Small intestine (tissue), 7 donors: Measurements from ENCODE around the gene SOX10. TPM values are rescaled to one million over a fixed set of nuclear protein-coding genes. Genes with fewer than 3 reads are reported as not detected.

Experiments used
- DNase-seq, 2 donors: peaks; one replicate each; pipeline versions ENCODE4 v3.0.0 to v3.0.0-alpha.2; 2013
- FAIRE-seq: peaks from 2 replicates; lab custom pipeline; 2012; peaks lifted over from hg19 to GRCh38; lab: Jason Lieb, UNC
- H3K27ac ChIP-seq, 3 donors: one replicate each; pipeline ENCODE4 v1.5.1; 2013; ENCODE audit warnings: low read length in 2 of 3, mild to moderate bottlenecking in 2 of 3, control low read depth in 1 of 3, inconsistent platforms in 1 of 3, low read depth in 1 of 3, moderate library complexity in 1 of 3
- H3K27me3 ChIP-seq, 3 donors: one replicate each; pipeline ENCODE4 v1.6.1; 2013; ENCODE audit warnings: low read length in 3 of 3, inconsistent platforms in 1 of 3; ENCODE audit not compliant: control insufficient read depth in 3 of 3, insufficient read depth in 3 of 3
- H3K36me3 ChIP-seq, 3 donors: one replicate each; pipeline ENCODE4 v1.6.1; 2013; ENCODE audit warnings: low read length in 3 of 3, inconsistent platforms in 1 of 3, low read depth in 1 of 3, mild to moderate bottlenecking in 1 of 3, moderate library complexity in 1 of 3; ENCODE audit not compliant: control insufficient read depth in 3 of 3, insufficient read depth in 2 of 3
- H3K4me1 ChIP-seq, 3 donors: one replicate each; pipeline ENCODE4 v1.6.1; 2013; ENCODE audit warnings: low read length in 2 of 3, inconsistent platforms in 1 of 3, low read depth in 1 of 3, mild to moderate bottlenecking in 1 of 3, moderate library complexity in 1 of 3; ENCODE audit not compliant: control insufficient read depth in 3 of 3, insufficient read depth in 2 of 3
- H3K4me3 ChIP-seq, 3 donors: one replicate each; pipeline ENCODE4 v1.5.1; 2013; ENCODE audit warnings: low read length in 3 of 3, control low read depth in 1 of 3, inconsistent platforms in 1 of 3, low read depth in 1 of 3, mild to moderate bottlenecking in 1 of 3, moderate library complexity in 1 of 3
- H3K9me3 ChIP-seq, 2 donors: one replicate each; pipeline ENCODE4 v1.6.1; 2013; ENCODE audit warnings: low read depth in 1 of 2, low read length in 1 of 2; ENCODE audit not compliant: control insufficient read depth in 2 of 2, insufficient read depth in 1 of 2
- WGBS, 3 donors: extraction: QIAGEN DNeasy Blood & Tissue Kit; methylation state at CpG; one replicate each; pipeline ENCODE4 v1.1.7; 2013; 5-methylcytosine and 5-hydroxymethylcytosine counted together
- polyA plus RNA-seq, 4 donors: library from polyadenylated mRNA; stranded (reverse) in 3 of 4; unstranded in 1 of 4; fragments of 200-250 nt in 3 of 4; fragments of 120-200 nt in 1 of 4; gene quantifications; one replicate each; pipeline versions ENCODE4 v1.2.1 to v1.2.3, GENCODE V29; 2013
- donor health status: healthy with polysubstance abuse.
- donor health status: control.
- donor health status: control.
- donor health status: Bipolar disorder and iron deficiency.
- donor health status: healthy.

The SOX10 gene
- polyA plus RNA-seq, 4 donors: 0.27 to 2.8 (median 1.8) TPM; not detected in 1

DNA sequence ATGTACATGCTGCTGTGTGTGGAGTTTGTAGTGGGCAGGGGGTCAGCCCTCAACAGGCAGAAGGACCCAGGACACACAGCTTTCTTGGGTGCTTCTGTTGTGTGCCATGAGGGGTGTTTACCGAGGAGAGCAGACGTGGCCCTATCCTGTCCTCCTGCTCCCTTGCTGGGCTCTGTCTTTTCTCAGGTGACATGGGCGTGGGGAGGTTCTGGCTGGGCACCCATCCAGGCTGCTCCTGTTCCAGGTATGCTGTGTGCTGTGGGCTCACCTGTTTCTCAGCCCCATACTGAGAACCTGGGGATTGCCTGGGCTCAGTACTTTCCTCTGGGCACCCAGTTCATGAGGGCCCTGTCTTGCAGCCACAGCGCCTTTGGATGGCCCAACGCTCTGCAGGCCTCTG is 55.0 kb downstream of the SOX10 start:
- FAIRE-seq: no peak
- peaks cover 13 to 94% (median 20%) of the 10 kb centered on the region in 3 donors for H3K36me3 ChIP-seq
- no peaks in the 10 kb centered on the region for H3K27me3 ChIP-seq
- no peak for DNase-seq
- WGBS, 3 donors: 62 to 89% (median 75%) methylated on average over 5 of the region's 5 CpGs
- H3K27ac ChIP-seq: no peak overlapping the region
- H3K4me3 ChIP-seq: no peak overlapping the region
- peaks cover 0 to 7% (median 0%) of the 10 kb centered on the region in 3 donors for H3K4me1 ChIP-seq
- H3K9me3 ChIP-seq: no peaks in the 10 kb centered on the region

DNA sequence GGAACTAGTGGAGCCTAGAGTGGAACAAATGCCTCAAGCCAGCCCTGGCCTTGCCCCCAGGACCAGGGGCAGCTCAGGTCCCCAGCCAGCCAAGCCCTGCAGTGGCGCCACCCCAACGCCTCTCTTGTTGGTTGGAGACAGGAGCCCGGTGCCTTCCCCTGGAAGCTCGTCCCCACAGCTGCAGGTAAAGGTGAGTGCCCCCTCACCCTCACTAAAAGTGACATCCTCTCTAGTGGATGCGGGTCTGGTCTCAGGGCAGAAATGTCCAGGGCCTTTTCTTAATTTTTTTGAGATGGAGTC is 56.8 kb downstream of the SOX10 start:
- Histone ChIP-seq H3K4me3 (no peak overlapping the region), H3K36me3 (peaks cover 13 to 93% (median 19%) of the 10 kb centered on the region in 3 donors), H3K27me3 (no peaks in the 10 kb centered on the region), H3K9me3 (no peaks in the 10 kb centered on the region), H3K4me1 (no peaks in the 10 kb centered on the region), H3K27ac (no peak overlapping the region)
- 94 to 100% (median 94%) methylated on average over 5 of the region's 5 CpGs for WGBS, 3 donors
- FAIRE-seq: no peak
- no peak for DNase-seq

DNA sequence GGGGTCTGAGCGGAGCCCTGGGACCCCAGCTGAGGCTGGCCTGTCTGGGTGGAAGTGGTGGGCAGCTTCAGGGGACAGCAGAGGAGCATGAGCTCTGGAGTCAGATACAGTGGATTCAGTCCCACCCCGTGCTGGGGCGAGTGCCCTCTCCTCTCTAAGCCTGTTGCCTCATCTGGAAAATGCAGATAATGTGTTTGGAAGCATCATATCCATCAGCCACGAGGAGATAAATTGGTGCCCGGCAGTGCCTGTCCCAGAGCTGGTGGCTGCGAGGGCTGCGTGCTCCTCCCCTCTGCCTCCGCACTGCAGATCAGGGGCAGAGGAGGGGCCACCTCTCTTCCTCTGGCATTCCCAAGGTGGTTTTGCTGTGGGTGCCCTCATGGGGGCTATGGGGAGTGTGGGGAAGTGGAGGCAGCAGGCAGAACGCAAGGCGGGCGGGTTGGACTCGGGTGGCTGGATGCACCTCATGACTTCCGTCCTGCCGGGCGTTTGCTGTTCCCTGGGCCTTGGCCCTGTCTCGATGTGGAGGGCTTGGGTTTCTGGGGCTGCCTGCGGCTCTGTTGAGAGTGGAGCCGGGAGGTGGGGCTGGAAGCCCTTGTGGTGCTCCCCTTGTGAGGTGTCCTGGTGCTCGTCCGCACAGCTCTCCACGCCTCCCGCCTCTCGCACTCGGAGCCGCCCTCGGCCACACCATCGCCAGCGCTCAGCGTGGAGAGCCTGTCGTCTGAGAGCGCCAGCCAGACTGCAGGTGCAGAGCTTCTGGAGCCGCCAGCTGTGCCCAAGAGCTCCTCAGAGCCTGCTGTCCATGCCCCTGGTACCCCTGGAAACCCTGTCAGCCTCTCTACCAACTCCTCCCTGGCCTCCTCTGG is 57.4 kb downstream of the SOX10 start:
- no peak for FAIRE-seq
- DNase-seq: no peak
- Histone ChIP-seq H3K9me3 (no peaks in the 10 kb centered on the region), H3K27ac (no peak overlapping the region), H3K4me3 (no peak overlapping the region), H3K27me3 (no peaks in the 10 kb centered on the region), H3K36me3 (peaks cover 15 to 90% (median 19%) of the 10 kb centered on the region in 3 donors), H3K4me1 (no peaks in the 10 kb centered on the region)
- 90 to 94% (median 91%) methylated on average over 28 to 32 of the region's 32 CpGs for WGBS, 3 donors

DNA sequence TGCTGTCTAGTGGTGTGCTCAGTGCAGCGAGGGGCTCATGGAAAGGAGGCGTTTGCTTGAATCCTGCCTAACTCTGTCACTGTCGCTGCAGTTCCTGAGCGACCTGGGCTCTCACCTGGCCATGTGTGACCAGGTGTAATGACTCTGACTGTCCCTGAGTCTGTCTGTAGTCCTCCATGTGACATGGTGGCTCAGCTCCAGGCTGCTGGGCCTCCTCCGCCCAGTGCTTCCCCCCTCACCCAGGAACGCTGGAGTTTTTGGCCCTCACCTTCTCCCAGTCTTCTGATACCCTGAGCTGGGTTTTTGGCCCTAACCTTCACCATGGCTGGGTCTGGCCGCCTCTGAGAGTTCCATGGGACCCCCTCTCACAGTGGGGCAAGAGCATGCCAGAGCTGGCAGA is 58.0 kb downstream of the SOX10 start:
- FAIRE-seq (no peak), DNase-seq (no peak)
- H3K36me3 ChIP-seq: peaks cover 12 to 90% (median 19%) of the 10 kb centered on the region in 3 donors
- no peak overlapping the region for H3K27ac ChIP-seq
- no peaks in the 10 kb centered on the region for H3K9me3 ChIP-seq
- no peaks in the 10 kb centered on the region for H3K4me1 ChIP-seq
- no peaks in the 10 kb centered on the region for H3K27me3 ChIP-seq
- H3K4me3 ChIP-seq: no peak overlapping the region
- 89 to 95% (median 93%) methylated on average over 7 of the region's 7 CpGs for WGBS, 3 donors

DNA sequence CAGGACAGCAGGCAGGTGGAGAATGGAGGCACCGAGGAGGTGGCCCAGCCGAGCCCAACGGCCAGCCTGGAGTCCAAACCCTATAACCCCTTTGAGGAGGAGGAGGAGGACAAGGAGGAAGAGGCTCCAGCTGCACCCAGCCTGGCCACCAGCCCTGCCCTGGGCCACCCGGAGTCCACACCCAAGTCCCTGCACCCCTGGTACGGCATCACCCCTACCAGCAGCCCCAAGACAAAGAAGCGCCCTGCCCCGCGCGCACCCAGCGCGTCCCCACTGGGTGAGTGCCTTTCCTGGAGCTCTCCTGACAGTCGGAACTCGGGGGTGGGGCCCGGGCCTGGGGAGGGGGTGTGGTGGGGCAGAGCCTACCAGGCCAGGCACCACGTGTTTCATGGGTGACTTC is 58.6 kb downstream of the SOX10 start:
- no peak overlapping the region for H3K27ac ChIP-seq
- DNase-seq: no peak
- FAIRE-seq: no peak
- H3K27me3 ChIP-seq: no peaks in the 10 kb centered on the region
- H3K4me1 ChIP-seq: no peaks in the 10 kb centered on the region
- no peak overlapping the region for H3K4me3 ChIP-seq
- WGBS, 3 donors: 88 to 90% (median 90%) methylated on average over 14 to 15 of the region's 15 CpGs
- peaks cover 12 to 91% (median 19%) of the 10 kb centered on the region in 3 donors for H3K36me3 ChIP-seq
- H3K9me3 ChIP-seq: no peaks in the 10 kb centered on the region

DNA sequence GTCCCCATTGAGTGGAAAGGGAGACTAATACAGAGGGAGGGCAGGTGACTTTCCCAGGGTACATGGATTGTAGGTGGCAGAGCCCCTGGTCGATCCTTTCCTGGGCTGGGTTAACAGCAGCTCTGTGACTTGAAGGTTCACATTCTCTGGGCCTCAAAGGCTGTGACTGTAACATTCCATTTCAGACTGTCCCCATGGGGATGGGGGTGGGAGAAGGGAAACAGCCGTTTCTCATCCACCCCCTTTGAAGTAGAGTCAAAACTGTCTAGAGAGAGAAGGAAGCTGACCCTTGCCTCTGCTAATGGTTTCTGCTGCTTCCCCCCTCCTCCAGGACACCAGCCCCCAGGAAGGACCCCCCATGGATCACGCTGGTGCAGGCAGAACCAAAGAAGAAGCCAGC is 59.0 kb downstream of the SOX10 start:
- Histone ChIP-seq H3K27me3 (no peaks in the 10 kb centered on the region), H3K27ac (no peak overlapping the region), H3K9me3 (no peaks in the 10 kb centered on the region), H3K4me1 (no peaks in the 10 kb centered on the region), H3K4me3 (no peak overlapping the region), H3K36me3 (peaks cover 12 to 88% (median 19%) of the 10 kb centered on the region in 3 donors)
- WGBS, 3 donors: 44 to 64% (median 58%) methylated on average over 3 of the region's 3 CpGs
- no peak for FAIRE-seq
- no peak for DNase-seq

DNA sequence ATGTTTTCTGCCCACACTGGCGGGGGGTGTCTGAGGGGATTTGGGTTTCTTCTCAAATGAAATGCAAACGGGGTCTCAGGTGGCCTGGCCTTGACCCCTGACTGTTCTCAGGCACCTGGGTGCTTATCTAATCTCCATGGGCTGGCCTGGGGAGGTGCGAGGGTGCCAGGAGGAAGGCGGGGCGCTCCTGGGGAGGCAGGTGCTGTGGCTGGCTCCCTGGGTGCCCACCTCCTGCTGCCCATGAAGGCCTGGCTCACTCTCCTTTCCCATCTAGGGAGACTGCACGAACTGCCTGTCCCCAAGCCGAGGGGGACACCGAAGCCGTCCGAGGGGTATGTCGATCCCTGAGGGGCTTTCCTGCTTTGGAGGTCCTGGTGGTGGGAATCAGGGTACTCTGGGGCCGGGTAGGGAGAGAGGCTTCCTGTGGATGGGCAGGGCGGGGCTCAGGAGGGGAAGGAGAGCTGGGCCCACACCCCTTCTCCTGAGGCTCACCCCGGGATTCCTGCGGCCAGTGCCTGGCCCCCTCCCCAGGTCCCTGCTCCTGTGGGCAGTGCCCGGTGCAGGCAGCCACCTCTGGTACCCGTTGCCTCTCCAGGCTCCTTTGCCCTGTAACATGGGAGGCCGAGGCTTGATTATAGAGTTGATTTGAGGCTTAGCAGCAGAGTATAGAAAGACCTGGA is 59.8 kb downstream of the SOX10 start:
- no peak overlapping the region for H3K27ac ChIP-seq
- DNase-seq (no peak), FAIRE-seq (no peak)
- H3K36me3 ChIP-seq: peaks cover 12 to 83% (median 19%) of the 10 kb centered on the region in 3 donors
- WGBS, 3 donors: 31 to 78% (median 51%) methylated on average over 17 to 18 of the region's 18 CpGs
- no peaks in the 10 kb centered on the region for H3K4me1 ChIP-seq
- H3K9me3 ChIP-seq: no peaks in the 10 kb centered on the region
- no peaks in the 10 kb centered on the region for H3K27me3 ChIP-seq
- no peak overlapping the region for H3K4me3 ChIP-seq

DNA sequence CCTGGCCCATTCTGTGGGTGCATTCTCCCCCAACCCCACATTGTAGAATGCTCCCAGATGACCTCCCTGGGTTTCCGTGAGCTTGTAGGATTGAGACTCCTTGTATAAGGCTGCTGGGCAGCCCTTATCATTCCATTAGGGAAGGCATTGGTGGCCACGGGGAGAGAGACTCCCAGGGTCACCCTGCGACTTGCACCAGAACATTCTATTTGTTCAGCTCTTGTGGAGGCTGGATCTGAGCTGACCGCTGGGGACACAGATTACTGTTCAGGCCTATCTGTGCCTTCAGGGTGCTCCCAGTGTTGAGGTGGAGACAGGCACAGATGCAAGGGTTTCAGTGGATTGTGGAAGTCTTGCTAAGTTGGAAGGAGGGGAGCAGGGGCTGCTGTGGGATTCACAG is 60.4 kb downstream of the SOX10 start:
- FAIRE-seq (no peak), DNase-seq (no peak)
- WGBS, 3 donors: 60 to 87% (median 75%) methylated on average over 4 of the region's 4 CpGs
- Histone ChIP-seq H3K36me3 (peaks cover 12 to 82% (median 19%) of the 10 kb centered on the region in 3 donors), H3K27me3 (no peaks in the 10 kb centered on the region), H3K4me3 (no peak overlapping the region), H3K27ac (no peak overlapping the region), H3K9me3 (no peaks in the 10 kb centered on the region), H3K4me1 (no peaks in the 10 kb centered on the region)
